ENCODE measurements around the gene CDH13.
"Not testable (repeated sequence)": the region's sequence is repeated elsewhere in the genome, so short reads cannot be mapped to it uniquely, and the experiment has no call there.

Gene CDH13

GRCh38 chr16:82881516-82881915 lies 254.7 kb downstream of the CDH13 start:
- no peak for DNase-seq (ENCODE audit: low read depth in 2 of 3, low spot score in 2 of 3)

- no peak for DNase-seq (ENCODE audit: low read depth in 2 of 3, low spot score in 2 of 3)
These were observed 255.5 kb downstream of the CDH13 start for GRCh38 chr16:82882226-82882625.

GRCh38 chr16:82882982-82883835 lies 256.4 kb downstream of the CDH13 start:
- DNase-seq (ENCODE audit: low read depth in 2 of 3, low spot score in 2 of 3): no peak

GRCh38 chr16:82884320-82884898 lies 257.6 kb downstream of the CDH13 start:
- DNase-seq (ENCODE audit: low read depth in 2 of 3, low spot score in 2 of 3): no peak

- DNase-seq (ENCODE audit: low read depth in 2 of 3, low spot score in 2 of 3): no peak
These were observed 259.4 kb downstream of the CDH13 start for GRCh38 chr16:82886146-82886545.

- DNase-seq (ENCODE audit: low read depth in 2 of 3, low spot score in 2 of 3): no peak
These were observed 261.8 kb downstream of the CDH13 start for GRCh38 chr16:82888591-82889001.

- DNase-seq (ENCODE audit: low read depth in 2 of 3, low spot score in 2 of 3): no peak
These were observed 264.7 kb downstream of the CDH13 start for GRCh38 chr16:82891424-82891823.

GRCh38 chr16:82891918-82892317 lies 265.1 kb downstream of the CDH13 start:
- DNase-seq (ENCODE audit: low read depth in 2 of 3, low spot score in 2 of 3): no peak

GRCh38 chr16:82892324-82892723 lies 265.6 kb downstream of the CDH13 start:
- DNase-seq (ENCODE audit: low read depth in 2 of 3, low spot score in 2 of 3): no peak

GRCh38 chr16:82895843-82896242 lies 269.1 kb downstream of the CDH13 start:
- DNase-seq (ENCODE audit: low read depth in 2 of 3, low spot score in 2 of 3): no peak

GRCh38 chr16:82899006-82899405 lies 272.2 kb downstream of the CDH13 start:
- no peak for DNase-seq (ENCODE audit: low read depth in 2 of 3, low spot score in 2 of 3)

GRCh38 chr16:82899731-82900450 lies 273.1 kb downstream of the CDH13 start:
- DNase-seq (ENCODE audit: low read depth in 2 of 3, low spot score in 2 of 3): no peak

GRCh38 chr16:82900559-82900958 lies 273.8 kb downstream of the CDH13 start:
- DNase-seq (ENCODE audit: low read depth in 2 of 3, low spot score in 2 of 3): no peak

GRCh38 chr16:82911925-82912324 lies 285.2 kb downstream of the CDH13 start:
- DNase-seq (ENCODE audit: low read depth in 2 of 3, low spot score in 2 of 3): no peak

GRCh38 chr16:82915139-82915824 lies 288.5 kb downstream of the CDH13 start:
- DNase-seq (ENCODE audit: low read depth in 2 of 3, low spot score in 2 of 3): no peak

- DNase-seq (ENCODE audit: low read depth in 2 of 3, low spot score in 2 of 3): no peak
These were observed 291.3 kb downstream of the CDH13 start for GRCh38 chr16:82917886-82918595.

GRCh38 chr16:82924075-82924854 lies 297.5 kb downstream of the CDH13 start:
- DNase-seq (ENCODE audit: low read depth in 2 of 3, low spot score in 2 of 3): no peak

- no peak for DNase-seq (ENCODE audit: low read depth in 2 of 3, low spot score in 2 of 3)
These were observed 299.7 kb downstream of the CDH13 start for GRCh38 chr16:82926500-82926899.

GRCh38 chr16:82933933-82934332 lies 307.2 kb downstream of the CDH13 start:
- DNase-seq (ENCODE audit: low read depth in 2 of 3, low spot score in 2 of 3): not testable (repeated sequence)

- DNase-seq (ENCODE audit: low read depth in 2 of 3, low spot score in 2 of 3): no peak
These were observed 309.0 kb downstream of the CDH13 start for GRCh38 chr16:82935766-82936165.

Measured in activated CD8-positive, alpha-beta memory T cell treated with anti-CD3 and anti-CD28 coated beads for 48 hours (primary cell).